Measurements from ENCODE around the gene USP10.

- TF ChIP-seq CTCF (IDR thresholded peaks at IDR 0.05) (no peak), POLR2A (IDR thresholded peaks at IDR 0.05) (no peak)
These were observed 111.7 kb downstream of the USP10 start for GRCh38 chr16:84811529-84811928.
